H9 (cell line): ENCODE results near the gene ZNF683. TPM values are rescaled to one million over a fixed set of nuclear protein-coding genes. Genes with fewer than 3 reads are reported as not detected.

Experiments used
- DNase-seq: peaks from one replicate; pipeline ENCODE4 v3.0.0-alpha.2; 2017
- H2AFZ ChIP-seq: one replicate; pipeline ENCODE4 v1.6.1; 2013; ENCODE audit warnings: mild to moderate bottlenecking, low read length, control low read depth, moderate library complexity
- H2AK5ac ChIP-seq: 2 replicates; pipeline ENCODE4 v1.6.1; 2013; ENCODE audit warnings: low read length, control low read depth, mixed read lengths; ENCODE audit not compliant: insufficient read length
- H2BK120ac ChIP-seq: one replicate; pipeline ENCODE4 v1.6.1; 2013; ENCODE audit warnings: low read depth, mild to moderate bottlenecking, low read length, control low read depth, inconsistent platforms; ENCODE audit not compliant: poor library complexity, severe bottlenecking
- H2BK12ac ChIP-seq: 2 replicates; pipeline ENCODE4 v1.6.1; 2013; ENCODE audit warnings: low read length, control low read depth, mixed read lengths, low read depth; ENCODE audit not compliant: insufficient read length
- H2BK15ac ChIP-seq: 2 replicates; pipeline ENCODE4 v1.6.1; 2013; ENCODE audit warnings: low read depth, low read length, control low read depth
- H2BK20ac ChIP-seq: one replicate; pipeline ENCODE4 v1.6.1; 2013; ENCODE audit warnings: low read depth, mild to moderate bottlenecking, low read length, control low read depth, inconsistent platforms; ENCODE audit not compliant: poor library complexity, severe bottlenecking
- H2BK5ac ChIP-seq: 2 replicates; pipeline ENCODE4 v1.6.1; 2013; ENCODE audit warnings: low read length, control low read depth, mixed read lengths; ENCODE audit not compliant: insufficient read length
- H3K14ac ChIP-seq: 2 replicates; pipeline ENCODE4 v1.6.1; 2013; ENCODE audit warnings: low read length, control low read depth; ENCODE audit not compliant: insufficient read depth
- H3K18ac ChIP-seq: 2 replicates; pipeline ENCODE4 v1.6.1; 2013; ENCODE audit warnings: low read depth, mild to moderate bottlenecking, mixed read lengths, low read length, control low read depth; ENCODE audit not compliant: insufficient read length
- H3K23ac ChIP-seq: 2 replicates; pipeline ENCODE4 v1.6.1; 2013; ENCODE audit warnings: low read length, control low read depth, mixed read lengths, low read depth; ENCODE audit not compliant: insufficient read length
- H3K23me2 ChIP-seq: 2 replicates; pipeline ENCODE4 v1.6.1; 2013; ENCODE audit warnings: low read depth, mild to moderate bottlenecking, mixed read lengths, low read length, control low read depth; ENCODE audit not compliant: insufficient read length, poor library complexity, severe bottlenecking
- H3K27ac ChIP-seq: 2 replicates; pipeline ENCODE4 v1.5.1; 2013; ENCODE audit warnings: low read length, control low read depth, mixed read lengths, low read depth; ENCODE audit not compliant: insufficient read length
- H3K27me3 ChIP-seq: 2 replicates; pipeline ENCODE4 v1.6.1; 2013; ENCODE audit warnings: low read length, control low read depth, inconsistent platforms; ENCODE audit not compliant: insufficient read depth
- H3K4ac ChIP-seq: 2 replicates; pipeline ENCODE4 v1.6.1; 2013; ENCODE audit warnings: low read depth, mild to moderate bottlenecking, control low read depth, inconsistent platforms, low read length, moderate library complexity
- H3K4me1 ChIP-seq: 2 replicates; pipeline ENCODE4 v1.6.1; 2013; ENCODE audit warnings: low read length, control low read depth, inconsistent platforms; ENCODE audit not compliant: insufficient read depth
- H3K4me2 ChIP-seq: 2 replicates; pipeline ENCODE4 v1.6.1; 2013; ENCODE audit warnings: low read length, control low read depth, mixed read lengths; ENCODE audit not compliant: insufficient read length, insufficient read depth
- H3K56ac ChIP-seq: 2 replicates; pipeline ENCODE4 v1.6.1; 2013; ENCODE audit warnings: low read depth, mild to moderate bottlenecking, mixed read lengths, low read length, control low read depth; ENCODE audit not compliant: insufficient read length
- H3K79me1 ChIP-seq: 2 replicates; pipeline ENCODE4 v1.6.1; 2013; ENCODE audit warnings: low read depth, mild to moderate bottlenecking, moderate library complexity, low read length, control low read depth, inconsistent platforms; ENCODE audit not compliant: insufficient read depth, poor library complexity, severe bottlenecking
- H3K79me2 ChIP-seq: 2 replicates; pipeline ENCODE4 v1.6.1; 2013; ENCODE audit warnings: low read length, control low read depth, inconsistent platforms; ENCODE audit not compliant: insufficient read depth
- H3K9ac ChIP-seq: 2 replicates; pipeline ENCODE4 v1.6.1; 2013; ENCODE audit warnings: low read length, control low read depth, mixed read lengths; ENCODE audit not compliant: insufficient read length; ENCODE audit errors: extremely low read depth
- H3K9me3 ChIP-seq: one replicate; pipeline ENCODE4 v1.6.1; 2013; ENCODE audit warnings: low read depth, low read length, inconsistent platforms; ENCODE audit not compliant: control insufficient read depth
- H3T11ph ChIP-seq: one replicate; pipeline ENCODE4 v1.6.1; 2013; ENCODE audit warnings: mild to moderate bottlenecking, low read length, control low read depth, inconsistent platforms
- H4K20me1 ChIP-seq: one replicate; pipeline ENCODE4 v1.6.1; 2013; ENCODE audit not compliant: control insufficient read depth, insufficient read length, insufficient read depth
- H4K5ac ChIP-seq: 2 replicates; pipeline ENCODE4 v1.6.1; 2013; ENCODE audit warnings: low read depth, mild to moderate bottlenecking, mixed read lengths, low read length, control low read depth; ENCODE audit not compliant: insufficient read length
- H4K8ac ChIP-seq: replicated peaks from 2 replicates; pipeline ENCODE4 v1.6.1; 2013; ENCODE audit warnings: low read length, control low read depth, mixed read lengths, low read depth; ENCODE audit not compliant: insufficient read length
- H4K91ac ChIP-seq: 2 replicates; pipeline ENCODE4 v1.6.1; 2013; ENCODE audit warnings: low read depth, mild to moderate bottlenecking, moderate library complexity, mixed read lengths, low read length, control low read depth; ENCODE audit not compliant: insufficient read length
- H3K27ac Mint-ChIP-seq, 3 experiments: 2 replicates in 2 of 3; 3 replicates in 1 of 3; pipeline ENCODE4 v1.8.0; 2020 to 2021; ENCODE audit warnings: mixed read lengths in 3 of 3, mild to moderate bottlenecking in 1 of 3, moderate library complexity in 1 of 3
- H3K27me3 Mint-ChIP-seq: 2 replicates; pipeline ENCODE4 v1.8.0; 2021; ENCODE audit warnings: low read depth, mild to moderate bottlenecking, moderate library complexity, mixed read lengths
- H3K36me3 Mint-ChIP-seq, 3 experiments: 2 replicates in 2 of 3; 3 replicates in 1 of 3; pipeline ENCODE4 v1.8.0; 2020 to 2021; ENCODE audit warnings: low read depth in 3 of 3, mixed read lengths in 3 of 3; ENCODE audit not compliant: insufficient read depth in 1 of 3
- H3K4me1 Mint-ChIP-seq, 2 experiments: 2 replicates each; pipeline ENCODE4 v1.8.0; 2020; ENCODE audit warnings: mixed read lengths in 2 of 2
- H3K4me3 Mint-ChIP-seq, 2 experiments: 2 replicates in 1 of 2; 3 replicates in 1 of 2; pipeline ENCODE4 v1.8.0; 2020 to 2021; ENCODE audit warnings: mild to moderate bottlenecking in 2 of 2, mixed read lengths in 2 of 2, moderate library complexity in 1 of 2
- H3K9me3 Mint-ChIP-seq, 2 experiments: 2 replicates in 1 of 2; 3 replicates in 1 of 2; pipeline ENCODE4 v1.8.0; 2020; ENCODE audit warnings: mild to moderate bottlenecking in 2 of 2, mixed read lengths in 2 of 2, moderate library complexity in 1 of 2
- CTCF ChIP-seq: fragments of 200-600 bp; sonication (generic); conservative IDR thresholded peaks from 3 replicates; pipeline ENCODE4 v1.8.0; 2021; ENCODE audit warnings: antibody characterized with exemption, mild to moderate bottlenecking
- WGBS: extraction: QIAGEN DNeasy Blood & Tissue Kit; methylation state at CpG from one replicate; pipeline ENCODE4 v1.1.7; 2013; ENCODE audit warnings: missing lambda C conversion rate, low lambda C conversion rate, mixed read lengths; ENCODE audit not compliant: insufficient read length; ENCODE audit errors: extremely low coverage; 5-methylcytosine and 5-hydroxymethylcytosine counted together
- total RNA-seq: library from RNA; stranded (reverse); gene quantifications from 2 replicates; pipeline ENCODE4 v1.2.1, GENCODE V29; 2021

The ZNF683 gene
- total RNA-seq, 1 experiment from 2014 or later: not detected

GRCh38 chr1:26322042-26322331, 50.6 kb downstream of the ZNF683 start:
- Histone ChIP-seq H3K9ac (no peak overlapping the region), H3T11ph (no peak overlapping the region), H2BK120ac (no peak overlapping the region), H3K14ac (no peak overlapping the region), H3K4me1 (no peaks in the 10 kb centered on the region), H3K18ac (no peak overlapping the region), H2BK12ac (no peak overlapping the region), H3K56ac (no peak overlapping the region), H3K79me2 (no peaks in the 10 kb centered on the region), H3K4ac (no peak overlapping the region), H4K91ac (no peak overlapping the region), H3K27me3 (no peaks in the 10 kb centered on the region), H2BK15ac (no peak overlapping the region), H4K20me1 (no peaks in the 10 kb centered on the region), H3K23ac (no peak overlapping the region), H3K4me2 (no peak overlapping the region), H4K8ac (no peak overlapping the region), H3K9me3 (no peaks in the 10 kb centered on the region), H2AFZ (no peak overlapping the region), H2BK20ac (no peak overlapping the region), H2AK5ac (no peak overlapping the region), H3K27ac (no peak overlapping the region), H2BK5ac (no peak overlapping the region), H4K5ac (no peak overlapping the region), H3K79me1 (no peaks in the 10 kb centered on the region), H3K23me2 (no peaks in the 10 kb centered on the region)
- TF ChIP-seq CTCF: no peak
- peaks cover 22 to 31% of the 10 kb centered on the region in 2 experiments for H3K4me1 Mint-ChIP-seq
- H3K9me3 Mint-ChIP-seq: no peaks in the 10 kb centered on the region
- no peaks in the 10 kb centered on the region for H3K27me3 Mint-ChIP-seq
- no peak for DNase-seq
- no CpG with 5 or more reads among the region's 10 CpGs for WGBS
- H3K27ac Mint-ChIP-seq: no peak overlapping the region
- no peak overlapping the region for H3K4me3 Mint-ChIP-seq
- H3K36me3 Mint-ChIP-seq: peaks cover 16 to 46% (median 37%) of the 10 kb centered on the region in 3 experiments; a peak in 6 of 7 replicates
